Astrocyte of the spinal cord (primary cell): ENCODE data around the gene BAIAP2.

Source experiments
- DNase-seq: peaks from one replicate; pipeline ENCODE4 v3.0.0; 2011; ENCODE audit warnings: low read depth, low spot score
- H3K4me3 ChIP-seq: 2 replicates; pipeline ENCODE4 v1.5.1; 2011; ENCODE audit warnings: low read depth, mild to moderate bottlenecking, low read length, moderate library complexity
- in situ Hi-C: cut with HindIII; loops from 2 replicates; pipeline ENCODE4 v1.10.0; 2017; ENCODE audit warnings: low sequenced_read_pairs
- TF ChIP-seq, protein P1 (sequence below): IDR thresholded peaks from 2 replicates; pipeline ENCODE4 v1.5.1; 2012; ENCODE audit warnings: low read depth, mild to moderate bottlenecking, low read length, inconsistent platforms

BAIAP2 gene

DNA sequence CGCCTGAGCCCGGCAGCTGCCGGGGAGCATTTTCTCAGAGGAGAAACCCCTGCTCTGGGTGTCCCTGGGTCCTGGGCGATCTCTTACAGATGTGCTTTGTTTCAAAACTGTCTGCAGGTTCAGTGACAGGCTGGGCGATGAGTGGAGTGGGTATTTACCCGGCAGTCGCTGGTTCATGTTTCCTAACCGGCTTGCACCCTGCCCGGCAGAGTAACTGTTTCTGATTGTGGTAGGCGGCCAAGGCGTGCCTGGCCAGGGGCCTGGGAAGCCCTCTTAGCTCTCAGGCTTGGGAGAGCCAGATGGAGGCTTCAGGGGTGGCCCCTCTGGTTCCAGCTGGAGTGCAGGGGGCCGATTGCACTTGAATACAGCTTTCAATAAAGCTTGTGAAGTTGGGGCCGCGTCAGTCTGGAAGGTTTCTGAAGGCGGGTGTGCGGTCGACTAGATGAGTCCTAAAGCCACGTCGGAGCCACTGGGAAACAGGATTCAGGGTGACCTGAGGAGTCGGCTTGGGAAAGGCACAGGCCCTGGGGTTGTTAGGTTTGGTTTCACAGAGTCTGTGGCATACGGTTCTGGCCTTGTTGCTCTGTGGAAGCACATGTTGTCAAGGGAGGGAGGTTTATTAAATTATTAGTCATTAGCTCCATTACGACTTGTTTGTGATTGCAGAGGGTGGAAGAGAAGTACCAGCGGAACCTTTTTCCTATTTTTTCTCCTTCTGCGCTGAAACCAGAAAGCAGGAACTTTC, 1.4 kb downstream of the BAIAP2 start:
- TF ChIP-seq, protein P1, sequence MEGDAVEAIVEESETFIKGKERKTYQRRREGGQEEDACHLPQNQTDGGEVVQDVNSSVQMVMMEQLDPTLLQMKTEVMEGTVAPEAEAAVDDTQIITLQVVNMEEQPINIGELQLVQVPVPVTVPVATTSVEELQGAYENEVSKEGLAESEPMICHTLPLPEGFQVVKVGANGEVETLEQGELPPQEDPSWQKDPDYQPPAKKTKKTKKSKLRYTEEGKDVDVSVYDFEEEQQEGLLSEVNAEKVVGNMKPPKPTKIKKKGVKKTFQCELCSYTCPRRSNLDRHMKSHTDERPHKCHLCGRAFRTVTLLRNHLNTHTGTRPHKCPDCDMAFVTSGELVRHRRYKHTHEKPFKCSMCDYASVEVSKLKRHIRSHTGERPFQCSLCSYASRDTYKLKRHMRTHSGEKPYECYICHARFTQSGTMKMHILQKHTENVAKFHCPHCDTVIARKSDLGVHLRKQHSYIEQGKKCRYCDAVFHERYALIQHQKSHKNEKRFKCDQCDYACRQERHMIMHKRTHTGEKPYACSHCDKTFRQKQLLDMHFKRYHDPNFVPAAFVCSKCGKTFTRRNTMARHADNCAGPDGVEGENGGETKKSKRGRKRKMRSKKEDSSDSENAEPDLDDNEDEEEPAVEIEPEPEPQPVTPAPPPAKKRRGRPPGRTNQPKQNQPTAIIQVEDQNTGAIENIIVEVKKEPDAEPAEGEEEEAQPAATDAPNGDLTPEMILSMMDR = no peak
- peak overlapping the region; percentile 60 for H3K4me3 ChIP-seq
- in situ Hi-C loops = no loop called here
- no peak for DNase-seq

- TF ChIP-seq, protein P1 = no peak
- DNase-seq = no peak
- peak overlapping the region; percentile 60 for H3K4me3 ChIP-seq
- in situ Hi-C loops = no loop called here
Observed at GRCh38 chr17:81037026-81037797, 2.3 kb downstream of the BAIAP2 start.

DNA sequence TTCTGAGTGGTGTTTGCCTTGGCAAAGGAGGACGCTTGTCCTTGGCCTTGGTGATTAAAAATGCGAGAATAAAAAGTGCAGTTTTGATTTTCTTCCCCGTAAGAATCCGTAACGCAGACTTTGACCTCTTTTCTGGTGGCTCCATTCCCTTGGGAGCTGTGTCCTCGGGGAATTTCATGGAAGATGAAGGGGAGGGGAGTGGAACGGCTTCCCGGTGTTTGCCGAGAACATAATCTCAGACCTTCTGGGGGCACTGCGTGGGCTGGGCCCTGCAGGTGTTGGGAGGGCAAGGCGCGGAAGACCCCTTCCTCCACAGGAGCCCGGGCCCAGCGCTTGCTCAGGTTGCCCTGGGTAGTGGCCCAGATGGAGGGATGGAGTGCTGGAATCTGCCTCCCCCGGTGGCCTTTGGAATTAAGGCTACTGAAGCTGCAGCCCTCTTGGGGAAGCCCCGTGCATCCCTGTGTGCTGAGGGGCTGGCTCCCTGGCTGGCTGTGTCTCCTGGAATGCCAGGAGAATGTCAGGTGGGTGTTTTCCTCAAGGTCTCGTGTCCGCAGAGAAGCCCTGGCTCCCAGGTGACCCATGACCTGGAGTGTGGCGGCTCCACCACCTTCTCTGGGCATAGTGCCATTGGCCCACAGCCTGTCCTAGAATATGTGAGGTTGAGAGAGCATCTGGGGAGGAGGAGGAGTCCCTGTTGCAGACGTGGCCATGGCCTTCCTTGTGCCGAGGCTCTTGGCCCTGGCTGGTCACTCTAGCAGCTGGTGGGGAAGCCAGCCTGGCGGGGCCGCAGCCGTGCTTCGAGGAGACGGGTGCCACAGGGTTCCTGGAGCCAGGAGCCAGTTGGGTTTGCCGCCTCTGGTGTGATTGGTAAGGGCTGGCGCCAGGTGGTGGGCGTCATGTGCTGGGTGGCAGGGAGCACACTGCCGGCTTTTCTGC, 3.1 kb downstream of the BAIAP2 start:
- in situ Hi-C loops = no loop called here
- H3K4me3 ChIP-seq = peak overlapping the region; percentile 0
- TF ChIP-seq, protein P1 = no peak
- DNase-seq = no peak

DNA sequence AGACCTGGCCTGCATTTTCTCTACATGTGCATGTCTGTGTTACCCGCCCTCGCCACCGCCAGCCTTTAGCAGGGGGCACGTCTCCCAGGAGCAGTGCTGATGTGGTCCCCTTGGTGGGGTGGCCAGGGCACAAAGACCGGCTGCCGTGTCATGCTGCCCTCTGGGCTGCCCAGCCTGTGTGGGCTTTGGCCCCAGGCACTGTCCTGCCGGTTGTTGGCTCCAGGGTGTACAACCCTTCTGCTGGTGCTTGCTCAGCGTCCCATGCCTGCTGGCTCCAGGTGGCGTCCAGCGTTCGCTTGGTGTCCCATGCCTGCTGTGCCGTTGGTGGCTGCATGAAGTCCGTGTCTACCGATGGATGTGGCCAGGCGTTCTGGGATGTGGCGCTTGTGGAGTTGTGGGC, 4.1 kb downstream of the BAIAP2 start:
- TF ChIP-seq, protein P1 = no peak
- in situ Hi-C loops = no loop called here
- no peak overlapping the region for H3K4me3 ChIP-seq
- DNase-seq = no peak

GRCh38 chr17:81039854-81040758, 5.2 kb downstream of the BAIAP2 start:
- peak; percentile 78 for DNase-seq
- in situ Hi-C loops = no loop called here
- TF ChIP-seq, protein P1 = no peak
- no peak overlapping the region for H3K4me3 ChIP-seq
